Measurements from ENCODE around the gene TMEM11. TPM values are rescaled to one million over a fixed set of nuclear protein-coding genes. Genes with fewer than 3 reads are reported as not detected.
A peak's percentile ranks its signal among the peaks of the same experiment; 100 is the strongest.

TMEM11 gene
- total and polyA plus RNA-seq, 10 donors, result 14.2 to 25.0 (median 20.3) TPM

DNA sequence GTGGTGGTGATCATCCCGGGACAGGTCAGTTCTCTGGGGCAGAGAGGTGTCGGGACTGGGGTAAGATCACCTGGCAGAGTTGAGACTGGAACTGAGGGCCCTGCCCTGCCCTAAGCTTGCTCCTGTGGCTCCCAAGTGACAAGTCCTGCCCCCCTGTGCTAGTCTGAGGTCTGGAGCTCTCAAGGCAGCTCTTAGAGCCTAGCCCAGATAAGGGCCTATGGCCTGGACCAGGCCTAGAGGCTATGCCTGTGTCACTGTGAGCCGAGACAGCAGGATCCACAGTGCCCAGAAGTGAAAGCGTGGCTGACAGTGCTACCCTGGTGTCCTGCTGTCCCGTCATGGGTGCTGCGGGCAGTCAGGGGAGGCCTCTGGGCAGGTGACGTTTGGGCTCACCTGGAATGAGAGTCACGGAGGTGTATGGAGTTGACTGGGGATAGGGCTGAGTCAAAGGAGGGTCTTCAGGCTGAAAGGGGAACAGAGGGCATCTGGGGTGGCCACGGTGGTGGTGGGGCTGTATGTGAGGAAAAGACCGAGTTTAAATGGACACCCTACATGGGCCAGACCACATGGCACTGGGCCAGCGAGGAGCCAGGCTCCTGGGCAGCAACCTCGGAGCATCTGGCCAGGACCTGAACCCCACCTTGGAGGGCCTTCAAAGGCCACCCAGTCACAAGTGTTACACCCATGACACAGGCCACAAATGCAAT is 33.7 kb upstream of the TMEM11 start:
- Histone ChIP-seq H3K4me3 (no peak overlapping the region), H3K4me1 (peaks cover 0 to 51% (median 23%) of the 10 kb centered on the region in 6 donors), H3K36me3 (peaks cover 0 to 22% (median 6%) of the 10 kb centered on the region in 6 donors), H3K27me3 (replicated peaks in 1 of 7) (no peaks in the 10 kb centered on the region), H3K9me3 (no peaks in the 10 kb centered on the region), H3K27ac (no peak overlapping the region)
- intact Hi-C loops (cut with DNase I; ENCODE audit: low total_unique reads), result no loop called here
- TF ChIP-seq POLR2A (IDR thresholded peaks at IDR 0.05), result no peak
- 83 to 94% (median 87%) methylated on average over 11 to 12 of the region's 12 CpGs for WGBS, 5 donors
- no peak for DNase-seq

DNA sequence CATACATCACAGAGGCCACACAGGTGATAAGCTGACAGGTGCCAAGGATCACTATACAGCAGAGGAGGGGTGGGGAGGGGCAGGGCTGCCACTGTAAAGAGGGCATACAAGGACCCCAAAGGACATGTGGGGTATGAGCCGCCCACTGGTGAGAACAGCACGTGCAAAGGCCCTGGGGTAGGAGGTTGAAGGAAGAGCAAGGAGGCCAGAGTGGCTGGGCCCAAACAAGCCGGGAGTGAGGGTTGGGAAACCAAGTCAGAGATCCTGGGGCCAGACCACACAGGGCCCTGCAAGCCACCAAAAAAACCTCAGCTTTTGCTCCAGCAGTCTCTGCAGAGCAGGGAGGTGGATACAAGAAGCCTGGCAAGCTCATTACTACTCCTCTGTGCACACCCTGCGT is 32.7 kb upstream of the TMEM11 start:
- no peak overlapping the region for H3K4me3 ChIP-seq
- TF ChIP-seq, protein P1, sequence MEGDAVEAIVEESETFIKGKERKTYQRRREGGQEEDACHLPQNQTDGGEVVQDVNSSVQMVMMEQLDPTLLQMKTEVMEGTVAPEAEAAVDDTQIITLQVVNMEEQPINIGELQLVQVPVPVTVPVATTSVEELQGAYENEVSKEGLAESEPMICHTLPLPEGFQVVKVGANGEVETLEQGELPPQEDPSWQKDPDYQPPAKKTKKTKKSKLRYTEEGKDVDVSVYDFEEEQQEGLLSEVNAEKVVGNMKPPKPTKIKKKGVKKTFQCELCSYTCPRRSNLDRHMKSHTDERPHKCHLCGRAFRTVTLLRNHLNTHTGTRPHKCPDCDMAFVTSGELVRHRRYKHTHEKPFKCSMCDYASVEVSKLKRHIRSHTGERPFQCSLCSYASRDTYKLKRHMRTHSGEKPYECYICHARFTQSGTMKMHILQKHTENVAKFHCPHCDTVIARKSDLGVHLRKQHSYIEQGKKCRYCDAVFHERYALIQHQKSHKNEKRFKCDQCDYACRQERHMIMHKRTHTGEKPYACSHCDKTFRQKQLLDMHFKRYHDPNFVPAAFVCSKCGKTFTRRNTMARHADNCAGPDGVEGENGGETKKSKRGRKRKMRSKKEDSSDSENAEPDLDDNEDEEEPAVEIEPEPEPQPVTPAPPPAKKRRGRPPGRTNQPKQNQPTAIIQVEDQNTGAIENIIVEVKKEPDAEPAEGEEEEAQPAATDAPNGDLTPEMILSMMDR (IDR thresholded peaks at IDR 0.05 in 8 of 11, conservative IDR thresholded peaks at IDR 0.05 in 3 of 11), result no peak
- no peak for TF ChIP-seq POLR2AphosphoS5 (IDR thresholded peaks at IDR 0.05)
- TF ChIP-seq POLR2A (IDR thresholded peaks at IDR 0.05), result no peak
- no peak for DNase-seq
- H3K27ac ChIP-seq, result no peak overlapping the region
- no peaks in the 10 kb centered on the region for H3K27me3 ChIP-seq (replicated peaks in 1 of 7)
- intact Hi-C loops (cut with DNase I; ENCODE audit: low total_unique reads), result no loop called here
- WGBS, 5 donors, result 89 to 99% (median 98%) methylated on average over 4 of the region's 4 CpGs
- peaks cover 0 to 33% (median 11%) of the 10 kb centered on the region in 6 donors for H3K36me3 ChIP-seq
- no peaks in the 10 kb centered on the region for H3K9me3 ChIP-seq
- H3K4me1 ChIP-seq, result peaks cover 0 to 41% (median 13%) of the 10 kb centered on the region in 6 donors

DNA sequence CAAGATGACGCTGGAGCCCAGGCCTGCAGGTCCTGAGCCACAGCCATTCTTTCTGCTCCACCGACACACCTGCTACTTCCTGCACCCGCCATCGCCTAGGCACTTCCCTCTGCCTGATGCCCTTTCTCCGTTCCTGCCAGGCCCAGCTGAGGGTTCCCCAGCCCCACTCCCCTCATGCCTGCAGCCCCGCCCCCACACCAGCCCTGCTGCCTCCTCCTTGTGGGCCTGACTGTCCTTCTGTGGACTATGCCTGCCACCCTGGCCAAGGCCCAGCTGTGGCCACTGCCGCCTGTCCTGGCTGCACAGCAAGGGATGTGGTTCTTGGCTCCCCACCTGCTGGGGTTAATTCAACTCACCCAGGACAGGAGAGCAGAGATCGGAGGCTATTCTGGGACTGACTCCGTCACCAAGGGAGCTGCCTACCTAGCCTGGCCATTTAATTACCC is 31.7 kb upstream of the TMEM11 start:
- WGBS, 5 donors, result 53 to 64% (median 56%) methylated on average over 9 of the region's 9 CpGs
- intact Hi-C loops (cut with DNase I; ENCODE audit: low total_unique reads), result no loop called here
- TF ChIP-seq, protein P1 (IDR thresholded peaks at IDR 0.05 in 8 of 11, conservative IDR thresholded peaks at IDR 0.05 in 3 of 11), result no peak
- TF ChIP-seq POLR2AphosphoS5 (IDR thresholded peaks at IDR 0.05), result peak in 1 of 3 donors; percentile 31
- no peak for TF ChIP-seq POLR2A (IDR thresholded peaks at IDR 0.05)
- Histone ChIP-seq H3K27ac (no peak overlapping the region), H3K36me3 (peaks cover 0 to 43% (median 11%) of the 10 kb centered on the region in 6 donors), H3K9me3 (no peaks in the 10 kb centered on the region), H3K4me3 (no peak overlapping the region), H3K4me1 (peaks cover 0 to 31% (median 7%) of the 10 kb centered on the region in 6 donors), H3K27me3 (replicated peaks in 1 of 7) (no peaks in the 10 kb centered on the region)
- no peak for DNase-seq

DNA sequence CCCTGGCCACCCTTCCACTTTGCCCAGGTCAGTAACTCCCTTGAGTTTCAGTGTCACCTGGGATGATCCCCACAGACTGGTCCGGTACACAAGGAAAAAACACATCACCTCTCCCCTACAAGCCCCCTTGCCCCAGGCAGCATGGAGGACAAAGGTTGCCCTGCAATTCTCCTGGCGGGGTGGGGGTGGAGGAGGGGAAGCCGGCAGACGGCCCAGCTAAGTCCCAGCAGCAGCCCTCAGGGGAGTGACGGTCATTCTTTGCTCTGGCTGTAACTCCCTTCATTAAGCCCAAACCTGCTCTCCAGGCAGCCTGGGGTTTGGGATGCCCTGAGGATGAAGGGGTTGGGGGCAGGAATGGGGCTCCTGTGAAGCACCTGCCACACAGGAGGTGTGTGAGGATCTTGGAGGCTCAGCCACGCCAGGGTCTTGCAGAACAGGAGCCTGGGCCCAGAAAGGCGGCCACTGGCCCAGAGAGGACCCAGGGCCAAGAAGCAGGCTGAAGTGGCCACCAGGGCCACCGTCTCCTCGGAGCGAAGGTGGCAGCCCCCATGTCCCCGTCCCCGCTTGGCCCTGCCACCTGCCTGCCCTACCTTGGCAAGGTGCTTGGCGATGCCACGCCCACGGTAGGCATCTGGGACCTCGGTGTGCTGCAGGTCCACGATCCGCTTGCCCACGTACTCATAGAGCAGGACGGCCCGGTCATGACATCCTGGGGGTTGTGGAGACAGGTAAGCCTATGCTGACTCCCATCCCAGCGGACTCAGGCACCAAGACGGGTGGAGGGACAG is 29.7 kb upstream of the TMEM11 start:
- H3K27ac ChIP-seq, result no peak overlapping the region
- no peak overlapping the region for H3K4me3 ChIP-seq
- 77 to 91% (median 84%) methylated on average over 11 to 23 of the region's 23 CpGs for WGBS, 5 donors
- TF ChIP-seq POLR2A (IDR thresholded peaks at IDR 0.05), result no peak
- peak in 1 of 3 donors; percentile 48 for TF ChIP-seq POLR2AphosphoS5 (IDR thresholded peaks at IDR 0.05)
- H3K9me3 ChIP-seq, result no peaks in the 10 kb centered on the region
- DNase-seq, result no peak
- peaks cover 0 to 52% (median 11%) of the 10 kb centered on the region in 6 donors for H3K36me3 ChIP-seq
- no peaks in the 10 kb centered on the region for H3K27me3 ChIP-seq (replicated peaks in 1 of 7)
- peaks cover 0 to 11% (median 0%) of the 10 kb centered on the region in 6 donors for H3K4me1 ChIP-seq
- intact Hi-C loops (cut with DNase I; ENCODE audit: low total_unique reads), result no loop called here
